Astrocyte (in vitro differentiated cells and primary cell): ENCODE measurements around the gene UFSP1. TPM values are rescaled to one million over a fixed set of nuclear protein-coding genes. Genes with fewer than 3 reads are reported as not detected.

Experiments used
- DNase-seq: peaks from one replicate; pipeline ENCODE4 v3.0.0-alpha.2; 2010; ENCODE audit warnings: low read depth
- FAIRE-seq: peaks from 2 replicates; lab custom pipeline; 2011; peaks lifted over from hg19 to GRCh38; lab: Jason Lieb, UNC
- H2AFZ ChIP-seq: 2 replicates; pipeline ENCODE4 v1.6.0; 2012; ENCODE audit warnings: low read depth, low read length, inconsistent platforms
- H3K27ac ChIP-seq: 2 replicates; pipeline ENCODE4 v1.5.1; 2011; ENCODE audit warnings: low read depth, low read length, inconsistent platforms
- H3K27me3 ChIP-seq: 2 replicates; pipeline ENCODE4 v1.6.0; 2011; ENCODE audit warnings: low read length, inconsistent platforms; ENCODE audit not compliant: insufficient read depth
- H3K36me3 ChIP-seq: 2 replicates; pipeline ENCODE4 v1.5.1; 2011; ENCODE audit warnings: low read length, inconsistent platforms; ENCODE audit not compliant: insufficient read depth
- H3K4me1 ChIP-seq: 2 replicates; pipeline ENCODE4 v1.5.1; 2011; ENCODE audit warnings: low read length, inconsistent platforms; ENCODE audit not compliant: insufficient read depth
- H3K4me2 ChIP-seq: 2 replicates; pipeline ENCODE4 v1.6.0; 2012; ENCODE audit warnings: low read length, inconsistent platforms
- H3K4me3 ChIP-seq: 2 replicates; pipeline ENCODE4 v1.5.1; 2011; ENCODE audit warnings: low read depth, mild to moderate bottlenecking, low read length, inconsistent platforms; ENCODE audit not compliant: insufficient read depth
- H3K79me2 ChIP-seq: 2 replicates; pipeline ENCODE4 v1.6.0; 2012; ENCODE audit warnings: mild to moderate bottlenecking, low read length, inconsistent platforms; ENCODE audit not compliant: insufficient read depth
- H3K9ac ChIP-seq: 2 replicates; pipeline ENCODE4 v1.6.0; 2012; ENCODE audit warnings: mild to moderate bottlenecking, low read length, inconsistent platforms
- H3K9me3 ChIP-seq: 2 replicates; pipeline ENCODE4 v1.5.1; 2012; ENCODE audit warnings: low read depth, mild to moderate bottlenecking, low read length, inconsistent platforms; ENCODE audit not compliant: insufficient read depth
- H4K20me1 ChIP-seq: 2 replicates; pipeline ENCODE4 v1.6.0; 2012; ENCODE audit warnings: low read length, inconsistent platforms; ENCODE audit not compliant: insufficient read depth
- H3K27ac Mint-ChIP-seq: one replicate; pipeline ENCODE4 v1.8.0; 2021; ENCODE audit warnings: mild to moderate bottlenecking, mixed read lengths; ENCODE audit not compliant: unreplicated experiment
- H3K27me3 Mint-ChIP-seq: one replicate; pipeline ENCODE4 v1.8.0; 2021; ENCODE audit warnings: low read depth, mixed read lengths; ENCODE audit not compliant: unreplicated experiment
- H3K36me3 Mint-ChIP-seq: one replicate; pipeline ENCODE4 v1.8.0; 2021; ENCODE audit warnings: low read depth, mixed read lengths; ENCODE audit not compliant: unreplicated experiment
- H3K4me1 Mint-ChIP-seq: one replicate; pipeline ENCODE4 v1.8.0; 2021; ENCODE audit warnings: low read depth, mixed read lengths; ENCODE audit not compliant: unreplicated experiment
- H3K4me3 Mint-ChIP-seq: one replicate; pipeline ENCODE4 v1.8.0; 2021; ENCODE audit warnings: mild to moderate bottlenecking, moderate library complexity, mixed read lengths; ENCODE audit not compliant: unreplicated experiment
- H3K9me3 Mint-ChIP-seq: one replicate; pipeline ENCODE4 v1.8.0; 2021; ENCODE audit warnings: mild to moderate bottlenecking, mixed read lengths; ENCODE audit not compliant: unreplicated experiment
- CTCF ChIP-seq: IDR thresholded peaks from 2 replicates; pipeline ENCODE4 v1.5.1; 2011; ENCODE audit warnings: low read depth, mild to moderate bottlenecking, inconsistent platforms, low read length, moderate library complexity; ENCODE audit not compliant: insufficient read depth
- EZH2 ChIP-seq: IDR thresholded peaks from 2 replicates; pipeline ENCODE4 v1.6.1; 2012; ENCODE audit warnings: mild to moderate bottlenecking, low read length, inconsistent platforms; ENCODE audit not compliant: insufficient read depth
- total RNA-seq: library from RNA; stranded (reverse); gene quantifications from 2 replicates; pipeline ENCODE4 v1.2.1, GENCODE V29; 2021

UFSP1 gene
- total RNA-seq, 1 donor from 2014 or later = 2.7 TPM

GRCh38 chr7:100887516-100888290, 1.8 kb downstream of the UFSP1 start:
- H3K4me3 Mint-ChIP-seq = peak overlapping the region; percentile 79

GRCh38 chr7:100886936-100887515, 2.5 kb downstream of the UFSP1 start:
- Mint-ChIP-seq H3K4me3 (peak overlapping the region; percentile 34), H3K27me3 (no peaks in the 10 kb centered on the region), H3K9me3 (no peaks in the 10 kb centered on the region), H3K36me3 (peaks cover 26% of the 10 kb centered on the region), H3K27ac (no peak overlapping the region), H3K4me1 (peaks cover 19% of the 10 kb centered on the region)
- no peak overlapping the region for H3K4me3 ChIP-seq
- H3K79me2 ChIP-seq = peaks cover 63% of the 10 kb centered on the region
- TF ChIP-seq CTCF (no peak), EZH2 (no peak)
- no peak overlapping the region for H3K9ac ChIP-seq
- no peak overlapping the region for H3K27ac ChIP-seq
- DNase-seq (no peak), FAIRE-seq (no peak)
- H3K4me2 ChIP-seq = peak overlapping the region; percentile 82
- peaks cover 36% of the 10 kb centered on the region for H3K4me1 ChIP-seq
- no peaks in the 10 kb centered on the region for H3K9me3 ChIP-seq
- H3K27me3 ChIP-seq = no peaks in the 10 kb centered on the region
- H4K20me1 ChIP-seq = peaks cover 59% of the 10 kb centered on the region
- H2AFZ ChIP-seq = no peak overlapping the region
- H3K36me3 ChIP-seq = peaks cover 37% of the 10 kb centered on the region

More at GRCh38 chr7:100887516-100888290, 1.8 kb downstream of the UFSP1 start:
- Mint-ChIP-seq H3K4me1 (peaks cover 19% of the 10 kb centered on the region), H3K9me3 (no peaks in the 10 kb centered on the region), H3K27ac (no peak overlapping the region), H3K36me3 (peaks cover 24% of the 10 kb centered on the region), H3K27me3 (no peaks in the 10 kb centered on the region)
- no peak for TF ChIP-seq EZH2
- no peak for TF ChIP-seq CTCF
- Histone ChIP-seq H3K9ac (peak overlapping the region; percentile 86), H3K4me3 (peak overlapping the region; percentile 63), H4K20me1 (peaks cover 59% of the 10 kb centered on the region), H2AFZ (no peak overlapping the region), H3K36me3 (peaks cover 37% of the 10 kb centered on the region), H3K27ac (no peak overlapping the region), H3K79me2 (peaks cover 58% of the 10 kb centered on the region), H3K4me1 (peaks cover 38% of the 10 kb centered on the region), H3K4me2 (peak overlapping the region; percentile 82), H3K9me3 (no peaks in the 10 kb centered on the region), H3K27me3 (no peaks in the 10 kb centered on the region)
- FAIRE-seq (no peak), DNase-seq (no peak)
